D341Med (cell line): ENCODE results near the gene ELOVL1.
"Not testable (repeated sequence)": the region's sequence is repeated elsewhere in the genome, so short reads cannot be mapped to it uniquely, and the experiment has no call there.

Experiments
- DNase-seq: peaks from one replicate; pipeline ENCODE4 v3.0.0; 2012; ENCODE audit warnings: low spot score

The ELOVL1 gene

GRCh38 chr1:43367904-43368645 lies at the start of gene ELOVL1:
TSS of gene ELOVL1 (minus strand) at chr1:43368011. CDS start at chr1:43365609, 2,402 bp downstream.
- DNase-seq: peak; percentile 98

GRCh38 chr1:43415901-43416300 lies 48.1 kb upstream of the ELOVL1 start:
- no peak for DNase-seq

DNA sequence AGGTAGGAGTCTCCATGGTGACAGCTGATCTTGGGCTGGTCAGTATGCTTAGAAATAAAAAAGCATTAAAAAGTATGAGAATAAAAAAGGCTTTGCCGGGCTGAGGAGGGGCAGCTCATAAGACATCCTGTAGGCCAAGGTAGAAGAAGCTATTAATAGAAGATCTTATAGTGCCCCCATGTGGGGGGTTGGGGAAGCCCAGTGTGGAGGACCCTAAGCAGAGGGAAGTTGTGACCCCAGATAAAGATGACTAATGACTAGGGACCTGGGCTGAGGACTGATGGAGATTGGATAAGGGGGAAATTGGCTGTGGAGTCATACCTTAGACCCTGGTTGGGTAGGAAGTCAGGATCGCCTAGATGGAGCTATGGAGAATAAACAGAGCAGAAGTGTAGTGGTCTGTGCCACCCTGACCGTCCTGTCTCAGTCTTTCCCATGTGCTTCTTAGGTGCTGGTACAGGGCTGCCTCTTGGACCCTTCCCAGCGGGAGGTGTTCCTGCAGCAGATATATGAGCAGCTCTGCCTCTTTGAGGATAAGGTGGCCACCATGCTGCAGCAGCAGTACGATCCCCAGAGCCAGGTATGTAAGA lies 46.9 kb upstream of the ELOVL1 start:
- peak; percentile 72 for DNase-seq

DNA sequence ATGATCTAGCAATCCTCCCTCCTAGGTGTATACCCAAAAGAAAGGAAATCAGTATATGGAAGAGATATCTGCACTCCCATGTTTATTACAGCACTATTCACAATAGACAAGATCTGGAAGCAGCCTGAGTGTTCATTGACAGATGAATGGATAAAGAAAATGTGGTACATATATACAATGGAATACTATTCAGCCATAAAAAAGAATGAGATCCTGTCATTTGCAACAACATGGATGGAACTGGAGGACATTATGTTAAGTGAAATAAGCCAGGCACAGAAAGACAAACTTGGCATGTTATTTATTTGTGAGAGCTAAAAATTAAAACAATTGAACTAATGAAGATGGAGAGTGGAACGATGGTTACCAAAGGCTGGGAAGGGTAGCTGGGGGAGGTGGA lies 45.6 kb upstream of the ELOVL1 start:
- not testable (repeated sequence) for DNase-seq

- no peak for DNase-seq
Observed at GRCh38 chr1:43410571-43410970, 42.8 kb upstream of the ELOVL1 start.

DNA sequence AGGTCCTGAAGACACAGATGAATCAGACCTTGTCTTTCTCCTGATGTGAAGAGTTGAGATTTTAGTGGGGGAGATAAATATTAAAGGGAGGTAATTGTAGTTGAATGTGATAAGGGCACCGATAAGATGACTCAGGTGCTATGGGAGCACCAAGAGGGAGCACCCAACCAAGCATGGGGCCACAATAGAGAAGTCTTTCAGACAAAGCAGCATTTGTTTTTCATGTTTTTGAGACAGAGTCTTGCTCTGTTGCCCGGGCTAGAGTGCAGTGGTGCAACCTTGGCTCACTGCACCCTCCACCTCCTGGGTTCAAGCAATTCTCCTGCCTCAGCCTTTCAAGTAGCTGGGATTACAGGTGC lies 38.0 kb upstream of the ELOVL1 start:
- no peak for DNase-seq

- DNase-seq: no peak
Observed at GRCh38 chr1:43405219-43405875, 37.5 kb upstream of the ELOVL1 start.

GRCh38 chr1:43404353-43404752 lies 36.5 kb upstream of the ELOVL1 start:
- no peak for DNase-seq

DNA sequence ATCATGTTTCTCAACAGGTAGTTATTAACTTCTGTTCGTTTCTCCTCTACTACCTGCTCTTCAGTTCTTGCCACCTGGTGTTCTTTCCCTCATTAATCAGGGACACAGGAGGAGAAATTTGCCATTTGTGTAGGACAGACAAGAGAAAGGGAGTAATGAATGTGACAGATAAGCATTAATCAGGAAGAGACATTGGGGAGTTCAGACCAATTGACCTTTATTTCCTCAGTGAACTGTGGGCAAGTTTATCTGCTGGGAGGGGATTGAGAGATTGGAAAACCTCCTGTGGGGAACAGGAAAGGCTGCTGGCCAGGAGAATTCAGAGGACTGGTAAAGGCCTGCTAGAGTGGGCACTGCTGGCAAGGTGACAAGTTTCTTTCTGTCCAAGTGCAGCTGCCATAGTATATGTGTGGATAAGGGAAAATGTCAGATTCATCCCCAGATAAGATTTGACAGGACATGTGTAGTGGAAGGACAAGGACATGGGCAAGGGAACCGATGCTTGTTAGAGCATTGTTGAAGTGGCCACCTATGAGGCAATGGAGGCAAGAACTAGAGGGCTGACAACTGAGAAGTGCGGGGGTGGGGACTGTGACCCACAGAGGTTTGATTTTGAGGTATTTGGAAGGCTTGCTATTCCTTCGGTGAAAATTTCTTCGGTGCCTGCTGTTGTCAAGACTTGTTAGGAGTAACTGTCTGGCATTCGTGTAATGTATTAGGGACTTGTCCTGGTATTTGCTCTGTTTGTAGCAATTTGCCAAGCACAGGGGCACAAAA lies 34.5 kb upstream of the ELOVL1 start:
- no peak for DNase-seq

GRCh38 chr1:43400441-43400840 lies 32.6 kb upstream of the ELOVL1 start:
- DNase-seq: not testable (repeated sequence)

DNA sequence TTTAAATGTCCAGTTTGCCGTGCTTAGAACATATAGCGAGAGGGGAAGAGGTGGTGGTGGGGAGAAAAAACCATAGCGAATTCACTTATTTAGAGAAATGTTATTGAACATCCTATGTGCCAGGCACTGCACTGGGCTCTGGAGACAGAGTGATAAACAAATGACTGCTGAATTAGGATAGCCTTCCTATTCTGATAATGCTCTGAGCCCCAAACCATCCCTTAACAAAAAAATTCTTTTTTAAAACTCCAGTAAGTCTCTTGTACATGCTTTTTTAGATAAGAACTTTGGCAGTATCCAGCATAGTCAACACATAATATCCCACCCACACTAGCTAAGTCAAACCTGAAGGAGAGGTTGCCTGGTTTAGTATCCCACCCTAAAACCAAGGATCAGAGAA lies 30.4 kb upstream of the ELOVL1 start:
- no peak for DNase-seq

GRCh38 chr1:43396059-43396458 lies 28.2 kb upstream of the ELOVL1 start:
- no peak for DNase-seq

DNA sequence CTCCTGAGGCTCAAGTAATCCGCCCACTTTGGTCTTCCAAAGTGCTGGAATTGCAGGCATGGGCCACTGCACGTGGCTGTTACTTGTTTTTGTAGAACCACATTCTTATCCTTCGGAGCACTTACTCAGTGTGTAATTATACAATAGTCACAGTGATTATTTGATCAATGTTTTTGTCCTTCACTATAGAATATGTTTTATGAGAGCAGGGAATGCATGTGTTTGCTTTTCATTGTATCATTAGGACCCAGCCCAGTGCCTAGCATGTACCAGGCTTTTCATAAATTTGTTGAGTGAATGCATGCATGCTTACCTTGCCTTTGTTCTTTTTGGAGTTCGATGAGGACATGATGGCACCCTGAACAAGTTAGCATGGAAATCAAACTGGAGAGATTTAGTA lies 27.7 kb upstream of the ELOVL1 start:
- DNase-seq: no peak

DNA sequence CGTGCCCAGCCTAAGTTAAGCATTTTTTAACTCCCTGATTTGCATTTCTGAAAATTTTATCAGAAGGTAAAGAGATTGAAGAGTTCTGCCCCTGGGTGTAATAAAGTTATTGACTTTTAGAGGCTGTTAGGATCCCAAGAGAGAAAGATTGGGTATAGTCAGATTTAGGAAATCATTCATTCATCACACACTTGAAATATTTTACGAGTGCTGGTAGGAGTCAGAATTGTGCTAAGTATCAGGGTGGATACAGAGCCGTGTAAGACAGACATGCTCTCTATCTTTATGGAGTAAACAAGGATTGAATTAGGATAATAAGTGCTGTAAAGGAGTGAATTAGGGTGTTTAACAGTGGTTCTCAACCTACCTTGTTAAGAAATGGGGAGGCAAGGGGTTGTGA lies 24.9 kb upstream of the ELOVL1 start:
- no peak for DNase-seq

DNA sequence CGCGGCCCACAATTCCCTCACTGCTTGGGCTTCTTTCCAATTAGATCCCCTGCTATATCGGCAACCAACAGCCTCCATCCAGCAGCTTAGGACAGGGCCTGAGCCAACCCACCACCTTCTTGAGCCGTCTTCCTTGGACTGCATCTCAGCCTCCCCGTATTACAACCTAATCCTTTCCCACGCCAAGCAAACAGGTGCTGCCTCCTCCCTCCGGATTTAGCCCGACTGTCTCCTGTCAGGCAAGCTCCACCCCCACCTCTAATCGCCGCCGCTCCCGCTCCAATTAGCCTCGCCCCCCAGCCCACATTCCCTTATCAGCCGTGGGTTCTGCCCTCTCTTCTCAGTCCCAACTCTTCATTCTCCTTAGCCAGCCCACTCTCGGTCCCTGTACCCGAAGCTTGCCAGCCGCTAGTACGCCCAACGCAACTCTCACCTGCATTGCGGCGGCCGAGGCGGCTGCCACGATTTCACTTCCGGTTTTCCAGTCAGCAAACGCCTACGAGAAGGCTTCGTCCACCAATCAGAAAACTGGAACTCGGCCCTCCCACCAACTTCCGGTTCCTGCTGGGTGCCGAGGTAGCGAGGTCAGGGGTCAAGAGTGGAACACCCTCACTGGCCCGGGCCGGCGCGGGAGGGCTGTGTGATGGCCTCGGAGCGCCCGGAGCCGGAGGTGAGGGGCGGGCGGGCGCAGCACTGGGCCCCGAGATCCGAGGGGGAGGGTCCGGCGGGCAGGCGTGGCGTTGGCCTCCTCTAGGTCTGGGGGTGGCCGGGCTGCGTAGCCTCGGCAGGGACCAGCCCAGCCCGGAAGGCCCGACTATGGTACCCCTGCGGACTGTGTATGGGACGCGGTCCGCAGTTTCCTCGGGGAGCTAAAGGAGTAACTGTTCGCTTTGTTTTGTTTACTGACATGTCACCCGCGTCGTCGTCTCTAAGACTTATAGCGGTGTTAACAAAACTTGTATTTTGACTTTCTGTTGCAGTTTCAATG lies 21.8 kb upstream of the ELOVL1 start, which contains the start of the genes MED8 and SZT2:
TSS of gene MED8 (minus strand) at position 475 of the 988 bp plus-strand sequence. CDS start at position 439, 36 bp downstream.
TSS of gene SZT2 (plus strand) at position 574 of the 988 bp plus-strand sequence. CDS start at position 644, 70 bp downstream.
- DNase-seq: peak; percentile 92

- DNase-seq: no peak
Observed at GRCh38 chr1:43388613-43389012, 20.8 kb upstream of the ELOVL1 start.

GRCh38 chr1:43387976-43388599 lies 20.3 kb upstream of the ELOVL1 start:
- no peak for DNase-seq

DNA sequence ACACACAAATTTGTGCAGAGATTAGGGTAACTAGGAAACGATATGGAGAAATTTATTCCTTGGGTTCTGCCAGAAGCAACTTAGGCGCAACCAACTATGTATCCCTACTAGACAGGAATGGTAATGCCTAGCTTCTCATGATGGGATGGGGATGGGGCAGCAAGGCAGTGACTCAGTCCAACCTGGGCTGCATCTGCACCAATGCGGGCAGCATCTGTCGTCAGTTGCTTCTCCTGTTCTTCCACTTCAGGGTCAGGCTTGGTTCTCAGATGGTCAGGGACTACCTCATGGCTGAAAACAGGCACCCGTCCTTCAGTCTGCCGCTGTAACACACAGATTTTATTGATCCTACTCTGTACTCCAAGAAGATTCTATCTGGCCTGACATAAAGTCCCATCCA lies 18.9 kb upstream of the ELOVL1 start:
- DNase-seq: no peak

GRCh38 chr1:43383449-43383848 lies 15.6 kb upstream of the ELOVL1 start:
- DNase-seq: no peak

- DNase-seq: no peak
Observed at GRCh38 chr1:43382027-43382779, 14.4 kb upstream of the ELOVL1 start.
